ENCODE measurements around the gene LGALS7.

DNA sequence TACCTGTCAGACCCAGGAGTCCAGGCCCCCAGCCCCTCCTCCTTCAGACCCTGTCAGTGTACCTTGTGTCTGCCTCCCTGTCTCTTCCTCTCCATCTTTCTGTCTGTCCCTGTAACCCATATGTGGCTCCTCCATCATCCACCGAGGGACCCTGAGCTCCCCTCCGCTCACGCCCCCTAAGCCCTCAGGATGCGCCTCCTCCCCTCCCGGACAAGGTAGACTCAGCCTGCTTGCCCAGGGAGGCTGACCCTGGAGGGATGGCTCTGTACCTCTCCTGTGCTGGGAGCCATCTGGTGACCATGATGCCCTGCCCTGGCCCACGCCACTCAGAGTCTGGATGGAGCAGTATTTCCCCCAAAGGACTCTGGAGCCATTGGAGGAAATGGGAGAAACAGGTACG, 28.0 kb downstream of the LGALS7 start:
- TF ChIP-seq POLR2AphosphoS5 (IDR thresholded peaks at IDR 0.05; ENCODE audit: insufficient read depth in 1 of 2, low read depth in 1 of 2), result no peak
- no peak for TF ChIP-seq POLR2A (IDR thresholded peaks at IDR 0.05)
- TF ChIP-seq, protein P1, sequence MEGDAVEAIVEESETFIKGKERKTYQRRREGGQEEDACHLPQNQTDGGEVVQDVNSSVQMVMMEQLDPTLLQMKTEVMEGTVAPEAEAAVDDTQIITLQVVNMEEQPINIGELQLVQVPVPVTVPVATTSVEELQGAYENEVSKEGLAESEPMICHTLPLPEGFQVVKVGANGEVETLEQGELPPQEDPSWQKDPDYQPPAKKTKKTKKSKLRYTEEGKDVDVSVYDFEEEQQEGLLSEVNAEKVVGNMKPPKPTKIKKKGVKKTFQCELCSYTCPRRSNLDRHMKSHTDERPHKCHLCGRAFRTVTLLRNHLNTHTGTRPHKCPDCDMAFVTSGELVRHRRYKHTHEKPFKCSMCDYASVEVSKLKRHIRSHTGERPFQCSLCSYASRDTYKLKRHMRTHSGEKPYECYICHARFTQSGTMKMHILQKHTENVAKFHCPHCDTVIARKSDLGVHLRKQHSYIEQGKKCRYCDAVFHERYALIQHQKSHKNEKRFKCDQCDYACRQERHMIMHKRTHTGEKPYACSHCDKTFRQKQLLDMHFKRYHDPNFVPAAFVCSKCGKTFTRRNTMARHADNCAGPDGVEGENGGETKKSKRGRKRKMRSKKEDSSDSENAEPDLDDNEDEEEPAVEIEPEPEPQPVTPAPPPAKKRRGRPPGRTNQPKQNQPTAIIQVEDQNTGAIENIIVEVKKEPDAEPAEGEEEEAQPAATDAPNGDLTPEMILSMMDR (IDR thresholded peaks at IDR 0.05), result no peak

Measured in vagina (tissue), 2 donors.